ENCODE measurements around the gene MORN2. TPM values are rescaled to one million over a fixed set of nuclear protein-coding genes. Genes with fewer than 3 reads are reported as not detected.

The MORN2 gene
- total RNA-seq, 4 donors from 2014 or later: 9.1 to 21.6 (median 14.2) TPM

GRCh38 chr2:38862476-38862875 is 13.3 kb upstream of the MORN2 start:
- H3K4me3 ChIP-seq: no peak overlapping the region
- ATAC-seq: no peak
- peaks cover 3 to 82% of the 10 kb centered on the region in 2 donors for H3K36me3 ChIP-seq
- no peaks in the 10 kb centered on the region for H3K9me3 ChIP-seq
- H3K27me3 ChIP-seq: no peaks in the 10 kb centered on the region
- no peak overlapping the region for H3K27ac ChIP-seq
- no peaks in the 10 kb centered on the region for H3K4me1 ChIP-seq
- TF ChIP-seq POLR2AphosphoS5 (IDR thresholded peaks at IDR 0.05) (no peak), POLR2A (IDR thresholded peaks at IDR 0.05) (no peak), EP300 (IDR thresholded peaks at IDR 0.05) (no peak), CTCF (IDR thresholded peaks at IDR 0.05) (no peak)

GRCh38 chr2:38863061-38863695 is 12.6 kb upstream of the MORN2 start:
- no peak for TF ChIP-seq POLR2AphosphoS5 (IDR thresholded peaks at IDR 0.05)
- TF ChIP-seq EP300 (IDR thresholded peaks at IDR 0.05): no peak
- TF ChIP-seq CTCF (IDR thresholded peaks at IDR 0.05): no peak
- no peak for TF ChIP-seq POLR2A (IDR thresholded peaks at IDR 0.05)
- no peak overlapping the region for H3K27ac ChIP-seq
- no peak overlapping the region for H3K4me3 ChIP-seq
- WGBS, 2 donors (ENCODE audit: low coverage in 1 of 2): 80 to 94% methylated on average over 2 of the region's 2 CpGs
- H3K9me3 ChIP-seq: no peaks in the 10 kb centered on the region
- ATAC-seq: no peak
- H3K36me3 ChIP-seq: peaks cover 3 to 82% of the 10 kb centered on the region in 2 donors
- no peaks in the 10 kb centered on the region for H3K4me1 ChIP-seq
- no peaks in the 10 kb centered on the region for H3K27me3 ChIP-seq

GRCh38 chr2:38866773-38867443 is 8.9 kb upstream of the MORN2 start:
- WGBS, 2 donors (ENCODE audit: low coverage in 1 of 2): 86 to 92% methylated on average over 1 to 2 of the region's 3 CpGs
- no peak overlapping the region for H3K27ac ChIP-seq
- no peaks in the 10 kb centered on the region for H3K4me1 ChIP-seq
- H3K9me3 ChIP-seq: no peaks in the 10 kb centered on the region
- peaks cover 0 to 45% of the 10 kb centered on the region in 2 donors for H3K36me3 ChIP-seq
- no peaks in the 10 kb centered on the region for H3K27me3 ChIP-seq
- no peak for TF ChIP-seq POLR2AphosphoS5 (IDR thresholded peaks at IDR 0.05)
- no peak for TF ChIP-seq POLR2A (IDR thresholded peaks at IDR 0.05)
- TF ChIP-seq CTCF (IDR thresholded peaks at IDR 0.05): no peak
- TF ChIP-seq EP300 (IDR thresholded peaks at IDR 0.05): no peak
- no peak for ATAC-seq
- no peak overlapping the region for H3K4me3 ChIP-seq

GRCh38 chr2:38871432-38871831 is 4.3 kb upstream of the MORN2 start:
- H3K4me3 ChIP-seq: no peak overlapping the region
- ATAC-seq: no peak
- peaks cover 0 to 18% (median 2%) of the 10 kb centered on the region in 3 donors for H3K4me1 ChIP-seq
- no peaks in the 10 kb centered on the region for H3K27me3 ChIP-seq
- no peak overlapping the region for H3K27ac ChIP-seq
- WGBS, 2 donors (ENCODE audit: low coverage in 1 of 2): 86 to 97% methylated on average over 2 to 3 of the region's 3 CpGs
- H3K9me3 ChIP-seq: no peaks in the 10 kb centered on the region
- peaks cover 0 to 18% of the 10 kb centered on the region in 2 donors for H3K36me3 ChIP-seq
- TF ChIP-seq CTCF (IDR thresholded peaks at IDR 0.05): no peak
- TF ChIP-seq POLR2A (IDR thresholded peaks at IDR 0.05): no peak
- no peak for TF ChIP-seq POLR2AphosphoS5 (IDR thresholded peaks at IDR 0.05)
- TF ChIP-seq EP300 (IDR thresholded peaks at IDR 0.05): no peak

GRCh38 chr2:38873763-38874162 is 2.0 kb upstream of the MORN2 start:
- Histone ChIP-seq H3K9me3 (no peaks in the 10 kb centered on the region), H3K4me3 (no peak overlapping the region), H3K4me1 (peaks cover 2 to 26% (median 4%) of the 10 kb centered on the region in 3 donors), H3K27ac (no peak overlapping the region), H3K36me3 (no peaks in the 10 kb centered on the region), H3K27me3 (no peaks in the 10 kb centered on the region)
- TF ChIP-seq EP300 (IDR thresholded peaks at IDR 0.05) (no peak), CTCF (IDR thresholded peaks at IDR 0.05) (no peak), POLR2AphosphoS5 (IDR thresholded peaks at IDR 0.05) (no peak), POLR2A (IDR thresholded peaks at IDR 0.05) (no peak)
- ATAC-seq: no peak
- 70 to 74% methylated on average over 5 of the region's 5 CpGs for WGBS, 2 donors (ENCODE audit: low coverage in 1 of 2)
